Stimulated activated effector memory CD8-positive, alpha-beta T cell treated with anti-CD3 and anti-CD28 coated beads, Interleukin-12 subunit alpha, Interleukin-12 subunit beta, amount 100 ng/mL, for 72 hours (primary cell): ENCODE measurements around the gene P2RY8.

Experiments used
- ATAC-seq: fragments of 150-1000 bp; cut with Tn5 transposase; 2 replicates; pipeline ENCODE4 v1.10.0; 2021
- DNase-seq, 2 donors: peaks; one replicate each; pipeline ENCODE4 v3.0.0; 2021 to 2022; ENCODE audit warnings: low spot score in 2 of 2
- H3K27ac Mint-ChIP-seq: one replicate; pipeline ENCODE4 v1.8.0; 2022; ENCODE audit warnings: mild to moderate bottlenecking, mixed read lengths
- H3K36me3 Mint-ChIP-seq: one replicate; pipeline ENCODE4 v1.8.0; 2022; ENCODE audit warnings: mild to moderate bottlenecking, mixed read lengths
- H3K4me1 Mint-ChIP-seq: one replicate; pipeline ENCODE4 v1.8.0; 2022; ENCODE audit warnings: mixed read lengths
- H3K4me3 Mint-ChIP-seq: one replicate; pipeline ENCODE4 v1.8.0; 2022; ENCODE audit warnings: mild to moderate bottlenecking, mixed read lengths
- H3K9me3 Mint-ChIP-seq: one replicate; pipeline ENCODE4 v1.8.0; 2022; ENCODE audit warnings: mixed read lengths

The P2RY8 gene

DNA sequence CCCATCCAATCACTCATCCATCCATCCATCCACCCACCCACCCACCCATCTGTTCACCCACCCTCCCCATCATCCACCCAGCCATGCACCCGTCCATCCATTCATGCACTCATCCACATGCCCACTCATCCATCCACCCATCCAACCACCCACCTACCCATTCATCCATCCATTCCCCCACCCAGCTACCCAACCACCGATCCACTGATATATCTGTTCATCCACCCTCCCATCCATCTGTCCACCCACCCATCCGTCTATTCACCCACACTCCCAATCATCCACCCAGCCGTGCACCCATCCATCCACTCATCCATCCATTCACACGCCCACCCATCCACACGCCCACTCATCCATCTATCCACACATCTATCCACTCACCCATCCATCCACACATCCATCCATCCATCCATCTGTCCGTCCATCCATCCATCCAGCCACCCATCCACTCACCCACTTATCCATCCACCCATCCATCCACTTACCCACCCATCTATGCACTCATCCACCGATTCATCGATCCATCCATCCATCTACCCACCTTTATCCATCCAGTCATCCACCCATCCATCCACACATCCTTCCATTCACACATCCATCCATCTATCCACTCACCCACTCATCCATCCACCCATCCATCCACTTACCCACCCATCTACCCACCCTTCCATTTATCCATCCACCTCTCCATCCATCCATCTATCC lies 112.7 kb downstream of the P2RY8 start:
- Mint-ChIP-seq H3K27ac (peak overlapping the region; percentile 6), H3K36me3 (peaks cover 89% of the 10 kb centered on the region), H3K9me3 (peaks cover 4% of the 10 kb centered on the region), H3K4me3 (no peak overlapping the region), H3K4me1 (peaks cover 10% of the 10 kb centered on the region)
- ATAC-seq = no peak
- DNase-seq = no peak

GRCh38 chrX:1423215-1423614 lies 113.8 kb downstream of the P2RY8 start:
- ATAC-seq = no peak
- H3K27ac Mint-ChIP-seq = no peak overlapping the region
- H3K4me3 Mint-ChIP-seq = no peak overlapping the region
- peaks cover 10% of the 10 kb centered on the region for H3K4me1 Mint-ChIP-seq
- peaks cover 81% of the 10 kb centered on the region for H3K36me3 Mint-ChIP-seq
- DNase-seq = no peak
- peaks cover 4% of the 10 kb centered on the region for H3K9me3 Mint-ChIP-seq

- H3K27ac Mint-ChIP-seq = no peak overlapping the region
- H3K4me1 Mint-ChIP-seq = peaks cover 10% of the 10 kb centered on the region
- ATAC-seq (no peak), DNase-seq (no peak)
- peaks cover 4% of the 10 kb centered on the region for H3K9me3 Mint-ChIP-seq
- peaks cover 70% of the 10 kb centered on the region for H3K36me3 Mint-ChIP-seq
- H3K4me3 Mint-ChIP-seq = no peak overlapping the region
Observed at GRCh38 chrX:1422135-1422465, 114.9 kb downstream of the P2RY8 start.

DNA sequence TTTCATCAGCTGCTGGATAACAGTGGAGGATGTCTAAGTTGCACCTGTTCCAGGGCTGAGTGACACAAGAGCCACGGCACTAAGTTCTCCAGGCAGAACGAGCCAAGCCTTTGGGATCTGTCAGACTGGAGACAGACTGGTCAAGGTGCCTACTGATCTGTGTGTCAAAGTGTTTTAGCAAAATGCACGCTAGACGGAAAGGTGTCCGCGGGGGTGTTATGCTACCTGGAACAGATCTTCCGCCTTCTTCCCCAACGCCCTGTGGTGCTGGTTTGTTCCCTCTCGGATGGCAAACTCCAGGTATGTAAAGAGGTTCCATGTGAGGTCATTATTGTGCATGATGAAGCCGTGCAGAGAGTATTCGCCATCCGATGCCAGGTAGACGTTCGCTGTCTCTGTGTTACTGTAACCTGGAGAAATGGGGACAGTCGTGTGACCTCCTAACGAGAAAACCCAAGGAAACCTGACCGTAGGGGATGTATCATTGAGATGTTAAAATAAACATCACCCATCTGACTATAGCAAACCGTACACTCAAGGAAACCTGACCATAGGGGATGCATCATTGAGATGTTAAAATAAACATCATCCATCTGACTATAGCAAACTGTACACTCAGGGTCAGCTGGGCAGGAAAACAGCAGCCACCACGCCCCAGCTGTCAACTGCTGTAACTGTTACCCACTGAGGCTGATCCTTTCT lies 115.4 kb downstream of the P2RY8 start:
- Mint-ChIP-seq H3K9me3 (peaks cover 4% of the 10 kb centered on the region), H3K27ac (no peak overlapping the region), H3K36me3 (peaks cover 65% of the 10 kb centered on the region), H3K4me1 (peaks cover 10% of the 10 kb centered on the region), H3K4me3 (no peak overlapping the region)
- no peak for ATAC-seq
- DNase-seq = no peak

DNA sequence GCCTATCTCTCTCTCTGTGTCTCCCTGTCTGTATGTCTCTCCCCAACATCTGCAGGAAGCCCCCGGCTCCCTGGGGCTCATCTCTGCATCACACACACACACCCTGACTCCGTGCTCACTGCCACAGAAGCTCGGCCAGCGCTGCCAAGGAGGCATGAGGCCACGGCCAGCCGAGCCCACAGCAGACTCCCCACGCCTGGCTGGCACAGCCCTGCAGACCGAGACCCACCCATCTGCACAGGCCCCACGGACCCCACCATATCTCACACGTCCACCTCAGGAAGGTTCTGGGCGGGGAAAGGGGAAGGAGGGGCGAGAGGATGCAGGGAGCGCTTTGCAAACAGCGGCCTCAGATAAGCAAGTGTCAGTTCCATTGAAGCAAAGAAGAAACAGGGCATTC lies 116.6 kb downstream of the P2RY8 start:
- H3K4me3 Mint-ChIP-seq = no peak overlapping the region
- peaks cover 10% of the 10 kb centered on the region for H3K4me1 Mint-ChIP-seq
- H3K9me3 Mint-ChIP-seq = peaks cover 4% of the 10 kb centered on the region
- peaks cover 61% of the 10 kb centered on the region for H3K36me3 Mint-ChIP-seq
- DNase-seq (no peak), ATAC-seq (no peak)
- H3K27ac Mint-ChIP-seq = peak overlapping the region; percentile 45

DNA sequence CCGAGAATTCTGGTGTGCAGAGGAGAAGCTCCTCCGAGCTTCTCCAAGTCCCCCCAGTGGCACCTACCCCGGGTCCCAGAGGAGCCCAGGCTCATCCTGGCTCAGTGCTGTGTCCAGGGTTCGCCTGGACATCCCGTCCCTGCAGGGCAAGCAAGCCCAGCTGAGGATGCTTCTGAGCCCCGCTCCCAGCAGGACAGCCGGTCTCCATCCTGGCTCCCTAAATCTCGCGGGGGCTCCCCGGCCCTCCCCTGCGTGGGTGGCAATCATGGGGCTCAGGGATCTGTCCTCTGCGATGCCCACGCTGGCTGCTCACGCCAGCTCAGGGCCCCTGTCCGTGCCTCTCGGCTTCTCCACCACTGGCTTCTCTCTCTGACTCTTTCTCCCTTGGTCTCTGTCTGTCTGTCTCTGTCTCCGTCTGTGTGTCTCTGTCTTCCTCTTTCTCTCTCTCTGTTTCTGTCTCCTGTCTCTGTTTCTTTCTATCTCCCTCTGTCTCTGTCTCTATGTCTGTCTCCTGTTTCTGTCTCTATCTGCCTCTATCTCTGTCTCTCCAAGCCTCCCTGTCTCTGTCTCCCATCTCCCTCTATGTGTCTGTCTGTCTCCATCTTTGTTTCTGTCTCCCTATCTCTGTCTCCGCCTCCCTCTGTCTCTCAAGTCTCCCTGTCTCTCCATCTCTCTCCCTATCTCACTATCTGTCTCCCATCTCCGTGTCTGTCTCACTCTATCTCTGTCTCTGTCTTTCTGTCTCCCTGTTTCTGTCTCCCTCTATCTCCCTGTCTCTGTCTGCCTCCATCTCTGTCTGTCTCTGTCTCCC lies 117.2 kb downstream of the P2RY8 start:
- ATAC-seq (no peak), DNase-seq (no peak)
- peak overlapping the region; percentile 45 for H3K27ac Mint-ChIP-seq
- peaks cover 55% of the 10 kb centered on the region for H3K36me3 Mint-ChIP-seq
- no peak overlapping the region for H3K4me3 Mint-ChIP-seq
- peaks cover under 1% of the 10 kb centered on the region for H3K9me3 Mint-ChIP-seq
- peaks cover 10% of the 10 kb centered on the region for H3K4me1 Mint-ChIP-seq

GRCh38 chrX:1418901-1419544 lies 118.0 kb downstream of the P2RY8 start:
- Mint-ChIP-seq H3K9me3 (no peaks in the 10 kb centered on the region), H3K27ac (no peak overlapping the region), H3K36me3 (peaks cover 47% of the 10 kb centered on the region), H3K4me3 (no peak overlapping the region), H3K4me1 (peaks cover 12% of the 10 kb centered on the region)
- ATAC-seq (no peak), DNase-seq (no peak)

DNA sequence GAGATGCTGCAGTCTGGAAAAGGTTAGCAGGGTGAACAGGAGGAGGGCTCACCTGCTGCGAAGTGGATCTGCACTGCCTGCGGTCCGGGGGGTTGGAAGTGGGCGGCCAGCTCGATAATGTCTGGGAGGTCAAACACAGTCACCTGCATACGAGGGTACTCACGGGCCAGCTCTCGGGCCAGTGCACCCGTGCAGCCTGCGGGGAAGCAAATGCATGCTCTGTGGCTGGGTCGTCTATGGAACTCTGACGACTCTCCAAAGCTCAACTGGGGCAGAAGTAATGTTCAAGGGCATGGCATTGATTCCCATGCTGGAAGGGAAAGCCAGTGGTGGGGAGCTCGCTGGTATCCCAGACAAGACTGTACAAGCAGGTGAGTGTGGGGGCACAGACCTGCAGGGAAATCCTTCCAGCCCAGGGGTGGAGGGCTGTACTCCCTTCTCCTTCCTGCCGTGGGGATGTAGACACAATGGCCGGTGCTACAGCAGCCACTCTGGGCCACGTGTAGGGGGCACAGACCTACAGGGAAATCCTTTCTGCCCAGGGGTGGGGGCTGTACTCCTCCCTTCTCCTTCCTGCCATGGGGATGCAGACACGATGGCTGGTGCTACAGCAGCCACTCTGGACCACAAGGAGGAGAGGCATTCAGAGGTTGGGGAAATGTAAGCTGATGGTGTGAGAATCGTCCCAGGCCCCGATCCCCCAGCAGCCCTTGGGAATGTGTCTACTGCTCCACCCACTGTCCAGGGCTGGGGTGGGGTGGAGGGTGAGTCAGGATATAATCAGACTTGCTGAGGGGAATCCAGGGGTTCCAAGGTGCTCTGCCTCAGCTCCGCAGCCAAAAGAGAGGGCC lies 118.8 kb downstream of the P2RY8 start:
- no peaks in the 10 kb centered on the region for H3K9me3 Mint-ChIP-seq
- H3K4me3 Mint-ChIP-seq = no peak overlapping the region
- H3K36me3 Mint-ChIP-seq = peaks cover 39% of the 10 kb centered on the region
- no peak overlapping the region for H3K27ac Mint-ChIP-seq
- no peak for ATAC-seq
- H3K4me1 Mint-ChIP-seq = peaks cover 20% of the 10 kb centered on the region
- DNase-seq = no peak

- H3K9me3 Mint-ChIP-seq = no peaks in the 10 kb centered on the region
- H3K27ac Mint-ChIP-seq = no peak overlapping the region
- peaks cover 20% of the 10 kb centered on the region for H3K4me1 Mint-ChIP-seq
- peaks cover 29% of the 10 kb centered on the region for H3K36me3 Mint-ChIP-seq
- DNase-seq = no peak
- no peak overlapping the region for H3K4me3 Mint-ChIP-seq
- no peak for ATAC-seq
Observed at GRCh38 chrX:1416965-1417760, 119.8 kb downstream of the P2RY8 start.

GRCh38 chrX:1416327-1416784 lies 120.6 kb downstream of the P2RY8 start:
- no peak for ATAC-seq
- H3K36me3 Mint-ChIP-seq = peaks cover 21% of the 10 kb centered on the region
- H3K27ac Mint-ChIP-seq = no peak overlapping the region
- no peak overlapping the region for H3K4me3 Mint-ChIP-seq
- H3K9me3 Mint-ChIP-seq = no peaks in the 10 kb centered on the region
- no peak for DNase-seq
- peaks cover 20% of the 10 kb centered on the region for H3K4me1 Mint-ChIP-seq
